ENCODE measurements around the gene KRT8.

The KRT8 gene

DNA sequence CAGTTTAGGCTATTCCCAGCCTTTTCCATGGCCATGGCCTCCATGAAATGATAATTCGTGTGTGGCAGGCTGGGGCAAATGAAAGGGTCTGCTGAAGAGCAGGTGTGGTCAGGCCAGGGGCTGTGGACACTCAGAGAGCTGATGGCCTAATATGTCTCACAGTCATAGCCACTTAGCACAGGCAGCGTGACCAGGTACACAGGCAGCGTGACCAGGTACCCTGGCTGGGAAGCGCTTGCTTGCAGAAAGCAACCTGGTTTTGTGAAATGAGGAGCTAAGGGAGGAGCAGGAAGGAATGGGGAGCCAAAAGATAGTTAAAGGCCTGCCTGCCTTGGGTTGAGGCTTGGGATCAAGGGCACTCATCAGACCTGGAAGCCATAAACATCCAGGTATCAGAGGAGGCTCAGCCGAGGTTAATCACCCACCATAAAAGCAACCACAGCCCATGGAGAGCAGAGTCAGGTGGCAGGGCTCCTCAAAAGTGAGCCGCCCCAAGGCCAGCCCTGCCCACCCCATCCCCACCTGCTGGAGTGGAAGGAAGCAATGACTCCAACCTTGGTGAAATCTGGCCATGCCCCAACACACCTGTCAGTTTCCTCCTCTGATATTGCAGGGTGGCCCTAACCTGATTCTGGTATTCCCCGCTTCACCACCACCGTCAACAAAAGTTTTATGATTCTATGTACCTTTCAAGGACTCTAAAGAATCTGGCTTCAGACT lies 8.0 kb upstream of the KRT8 start:
- no peaks in the 10 kb centered on the region for H3K9me3 ChIP-seq (ENCODE audit: insufficient read depth, low read depth, low read length)
- no peaks in the 10 kb centered on the region for H3K27me3 ChIP-seq (ENCODE audit: insufficient read depth, low read length)
- H3K9ac ChIP-seq (ENCODE audit: low read depth, low read length) = no peak overlapping the region
- 90% methylated on average over 8 of the region's 8 CpGs for WGBS
- peaks cover 24% of the 10 kb centered on the region for H3K4me1 ChIP-seq (ENCODE audit: insufficient read depth, low read length)
- H3K36me3 ChIP-seq (ENCODE audit: insufficient read depth, low read length) = no peaks in the 10 kb centered on the region
- no peak overlapping the region for H3K4me3 ChIP-seq (ENCODE audit: low read length)
- H3K27ac ChIP-seq (ENCODE audit: low read depth, low read length) = no peak overlapping the region

DNA sequence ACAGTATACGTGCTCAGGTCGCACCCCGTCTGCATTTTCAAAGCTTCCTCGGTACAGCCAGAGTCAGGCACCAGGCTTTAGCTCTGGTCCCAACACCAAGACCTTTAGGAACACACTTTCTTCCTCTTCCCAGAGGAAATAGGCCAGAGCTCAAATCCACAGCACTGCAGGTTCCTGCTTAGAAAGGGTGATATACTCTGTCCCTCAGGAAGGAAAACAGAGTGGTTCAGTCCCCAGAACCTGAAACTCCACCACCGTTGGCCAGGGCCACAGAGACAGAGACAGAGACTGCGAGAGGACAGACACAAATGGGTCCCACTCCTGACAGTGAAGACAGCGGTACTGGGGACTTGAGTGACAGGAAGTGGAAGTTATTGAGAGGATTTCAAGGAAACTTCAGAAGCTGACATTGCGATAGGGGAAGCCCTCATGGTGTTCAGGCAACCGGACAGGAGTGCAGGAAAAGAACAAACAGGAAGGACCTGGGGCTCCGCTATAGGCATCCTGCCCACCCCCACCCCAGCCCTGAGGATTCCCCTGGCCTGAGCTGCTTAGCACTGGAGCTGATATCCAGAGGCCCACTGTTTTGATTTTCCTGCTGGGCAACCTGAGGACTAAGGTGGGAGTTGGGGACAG lies 5.5 kb upstream of the KRT8 start:
- Histone ChIP-seq H3K4me1 (ENCODE audit: insufficient read depth, low read length) (peaks cover 43% of the 10 kb centered on the region), H3K9me3 (ENCODE audit: insufficient read depth, low read depth, low read length) (no peaks in the 10 kb centered on the region), H3K36me3 (ENCODE audit: insufficient read depth, low read length) (no peaks in the 10 kb centered on the region), H3K27me3 (ENCODE audit: insufficient read depth, low read length) (no peaks in the 10 kb centered on the region), H3K4me3 (ENCODE audit: low read length) (no peak overlapping the region), H3K27ac (ENCODE audit: low read depth, low read length) (no peak overlapping the region), H3K9ac (ENCODE audit: low read depth, low read length) (no peak overlapping the region)
- 91% methylated on average over 10 of the region's 10 CpGs for WGBS

DNA sequence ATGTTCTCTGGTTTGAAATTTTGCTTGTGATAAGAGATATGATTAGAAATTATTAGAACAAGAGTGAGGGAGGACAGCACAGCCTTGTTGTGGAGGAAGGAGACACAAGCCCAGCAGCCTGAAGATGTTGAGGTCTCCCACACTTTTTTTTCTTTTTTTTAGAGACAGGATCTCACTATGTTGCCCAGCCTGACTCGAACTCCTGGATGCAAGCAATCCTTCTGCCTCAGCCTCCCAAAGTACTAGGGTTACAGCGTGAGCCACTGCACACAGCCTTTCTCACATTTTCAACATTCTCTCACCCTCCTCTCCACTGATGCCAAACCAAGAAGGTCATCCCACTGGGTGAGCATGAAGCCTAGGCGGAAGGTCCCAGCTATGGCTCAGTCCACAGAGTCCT lies 4.9 kb upstream of the KRT8 start:
- Histone ChIP-seq H3K27me3 (ENCODE audit: insufficient read depth, low read length) (no peaks in the 10 kb centered on the region), H3K9me3 (ENCODE audit: insufficient read depth, low read depth, low read length) (no peaks in the 10 kb centered on the region), H3K4me1 (ENCODE audit: insufficient read depth, low read length) (peaks cover 46% of the 10 kb centered on the region), H3K4me3 (ENCODE audit: low read length) (no peak overlapping the region), H3K9ac (ENCODE audit: low read depth, low read length) (no peak overlapping the region), H3K36me3 (ENCODE audit: insufficient read depth, low read length) (no peaks in the 10 kb centered on the region), H3K27ac (ENCODE audit: low read depth, low read length) (no peak overlapping the region; the same call in 1 of the 2 replicates)
- 92% methylated on average over 3 of the region's 3 CpGs for WGBS

DNA sequence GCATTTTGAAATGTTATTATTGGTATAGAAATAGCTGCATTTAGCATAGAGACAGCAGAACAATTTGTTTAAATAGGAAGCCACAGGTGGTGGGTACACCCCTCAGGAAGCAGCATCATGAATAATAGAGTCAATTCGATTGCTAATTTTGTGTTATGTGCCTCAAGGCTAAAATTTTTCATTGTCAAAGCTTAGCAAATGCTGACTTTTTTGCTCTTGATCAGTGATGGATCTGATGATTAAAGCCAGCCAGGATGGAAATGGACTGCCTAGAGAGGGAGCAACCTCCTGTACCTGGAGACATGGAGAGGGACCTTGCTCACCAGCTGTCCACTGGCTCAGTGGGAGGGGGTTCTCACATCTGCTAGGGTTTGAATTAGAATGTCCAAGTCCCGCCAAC lies 4.5 kb upstream of the KRT8 start:
- Histone ChIP-seq H3K36me3 (ENCODE audit: insufficient read depth, low read length) (no peaks in the 10 kb centered on the region), H3K4me1 (ENCODE audit: insufficient read depth, low read length) (peaks cover 46% of the 10 kb centered on the region), H3K9ac (ENCODE audit: low read depth, low read length) (no peak overlapping the region), H3K27ac (ENCODE audit: low read depth, low read length) (no peak overlapping the region; the same call in 1 of the 2 replicates), H3K4me3 (ENCODE audit: low read length) (no peak overlapping the region), H3K9me3 (ENCODE audit: insufficient read depth, low read depth, low read length) (no peaks in the 10 kb centered on the region), H3K27me3 (ENCODE audit: insufficient read depth, low read length) (no peaks in the 10 kb centered on the region)
- 61% methylated on average over 1 of the region's 2 CpGs for WGBS

DNA sequence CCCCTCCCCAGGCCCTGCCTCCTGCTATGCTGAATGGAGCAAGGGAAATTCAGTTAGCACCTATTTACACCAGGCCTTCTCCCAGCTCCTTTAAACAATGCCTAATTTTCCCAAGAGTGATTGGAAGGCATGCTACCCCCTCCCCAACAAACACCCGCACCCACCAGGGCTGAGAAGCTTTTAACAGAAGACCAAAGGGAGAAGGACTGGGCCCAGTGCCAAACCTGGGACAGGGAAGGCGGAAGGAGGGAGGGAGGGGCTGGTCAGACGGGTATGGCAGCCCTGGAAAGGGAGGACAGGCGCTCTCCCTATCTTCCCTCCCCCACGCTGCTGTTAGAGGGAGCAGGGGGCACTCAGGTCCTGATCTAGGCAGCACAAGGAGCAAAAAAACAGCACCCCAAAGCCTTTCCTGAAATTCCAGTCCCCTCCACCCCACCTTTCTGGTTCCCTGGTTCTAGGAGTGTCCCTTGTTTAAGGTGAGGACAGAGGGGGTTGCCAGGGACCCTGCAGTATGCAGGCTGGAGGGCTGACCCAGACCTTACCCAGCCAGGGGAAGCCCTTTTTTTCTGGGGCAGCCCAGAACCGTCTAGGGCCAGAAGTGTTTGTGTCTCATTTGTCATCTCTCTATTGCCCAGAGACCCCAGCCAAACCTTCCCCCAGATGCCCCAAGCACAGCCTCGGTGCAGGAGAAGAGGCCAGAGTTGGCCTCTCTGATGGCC lies 2.4 kb upstream of the KRT8 start:
- Histone ChIP-seq H3K9ac (ENCODE audit: low read depth, low read length) (peak overlapping the region; percentile 8; the same call in 1 of the 2 replicates), H3K4me1 (ENCODE audit: insufficient read depth, low read length) (peaks cover 46% of the 10 kb centered on the region), H3K27me3 (ENCODE audit: insufficient read depth, low read length) (no peaks in the 10 kb centered on the region), H3K27ac (ENCODE audit: low read depth, low read length) (peak overlapping the region; percentile 46; the same call in 1 of the 2 replicates), H3K9me3 (ENCODE audit: insufficient read depth, low read depth, low read length) (no peaks in the 10 kb centered on the region), H3K36me3 (ENCODE audit: insufficient read depth, low read length) (no peaks in the 10 kb centered on the region), H3K4me3 (ENCODE audit: low read length) (no peak overlapping the region)
- WGBS = 30% methylated on average over 7 of the region's 7 CpGs

DNA sequence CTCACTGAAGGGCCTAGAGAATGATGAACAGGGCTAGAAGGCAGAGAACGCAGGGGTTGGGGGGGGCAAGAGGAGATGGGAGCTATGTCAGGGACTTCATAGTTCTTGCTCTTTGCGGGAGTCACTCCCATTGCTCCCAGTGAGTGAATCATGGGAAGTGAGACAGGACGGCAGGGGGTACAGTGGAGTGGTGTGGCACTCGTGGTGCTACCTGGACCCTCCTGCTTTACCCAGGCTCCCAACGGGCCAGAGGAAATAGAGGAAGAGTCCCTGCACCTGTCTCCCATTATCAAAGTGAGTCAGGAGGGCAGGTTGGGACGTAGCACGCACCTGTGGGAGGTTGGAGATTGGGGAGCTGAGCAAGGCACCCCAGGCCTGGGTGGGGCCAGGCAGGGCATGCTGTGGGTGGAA lies 1.3 kb upstream of the KRT8 start:
- no peaks in the 10 kb centered on the region for H3K9me3 ChIP-seq (ENCODE audit: insufficient read depth, low read depth, low read length)
- WGBS = 83% methylated on average over 7 of the region's 7 CpGs
- no peaks in the 10 kb centered on the region for H3K27me3 ChIP-seq (ENCODE audit: insufficient read depth, low read length)
- peaks cover 46% of the 10 kb centered on the region for H3K4me1 ChIP-seq (ENCODE audit: insufficient read depth, low read length)
- no peak overlapping the region for H3K9ac ChIP-seq (ENCODE audit: low read depth, low read length)
- H3K4me3 ChIP-seq (ENCODE audit: low read length) = no peak overlapping the region
- no peak overlapping the region for H3K27ac ChIP-seq (ENCODE audit: low read depth, low read length)
- peaks cover 10% of the 10 kb centered on the region for H3K36me3 ChIP-seq (ENCODE audit: insufficient read depth, low read length)

DNA sequence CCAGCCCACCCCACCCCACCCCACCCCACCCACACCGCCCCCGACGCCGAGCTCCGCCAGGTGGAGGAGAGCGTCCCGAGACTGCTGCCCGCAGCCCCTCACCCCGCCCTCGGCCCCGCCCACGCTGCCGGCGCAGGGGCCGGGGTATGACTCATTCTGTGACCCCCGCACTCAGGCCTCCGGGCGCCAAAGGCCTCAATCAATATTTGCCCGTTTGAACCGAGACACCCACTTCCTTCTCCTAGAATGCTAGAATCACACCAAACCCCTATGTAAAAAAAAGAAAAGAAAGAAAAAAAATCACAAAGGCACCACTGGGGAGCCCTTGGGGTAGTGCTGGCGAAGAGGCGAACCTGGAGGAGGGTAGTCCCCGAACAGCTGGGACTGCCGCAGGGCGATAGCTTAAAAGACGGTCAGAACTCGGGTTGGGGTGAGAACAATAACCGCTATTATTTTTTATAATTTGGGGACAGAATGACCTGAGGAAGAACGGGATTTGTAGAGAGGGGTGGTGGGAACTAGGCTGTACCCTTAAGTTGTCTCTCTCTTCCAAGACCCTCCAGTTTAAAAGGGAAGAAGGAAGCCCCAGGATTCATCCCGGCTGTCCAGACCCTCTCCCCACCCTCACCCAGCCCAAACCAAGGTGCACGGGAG lies 894 bp downstream of the KRT8 start:
- H3K4me3 ChIP-seq (ENCODE audit: low read length) = peak overlapping the region; percentile 77
- peaks cover 32% of the 10 kb centered on the region for H3K4me1 ChIP-seq (ENCODE audit: insufficient read depth, low read length)
- WGBS = under 1% methylated on average over 30 of the region's 31 CpGs
- peak overlapping the region; percentile 83 for H3K9ac ChIP-seq (ENCODE audit: low read depth, low read length)
- H3K9me3 ChIP-seq (ENCODE audit: insufficient read depth, low read depth, low read length) = no peaks in the 10 kb centered on the region
- H3K36me3 ChIP-seq (ENCODE audit: insufficient read depth, low read length) = peaks cover 32% of the 10 kb centered on the region
- H3K27ac ChIP-seq (ENCODE audit: low read depth, low read length) = peak overlapping the region; percentile 29
- no peaks in the 10 kb centered on the region for H3K27me3 ChIP-seq (ENCODE audit: insufficient read depth, low read length)

DNA sequence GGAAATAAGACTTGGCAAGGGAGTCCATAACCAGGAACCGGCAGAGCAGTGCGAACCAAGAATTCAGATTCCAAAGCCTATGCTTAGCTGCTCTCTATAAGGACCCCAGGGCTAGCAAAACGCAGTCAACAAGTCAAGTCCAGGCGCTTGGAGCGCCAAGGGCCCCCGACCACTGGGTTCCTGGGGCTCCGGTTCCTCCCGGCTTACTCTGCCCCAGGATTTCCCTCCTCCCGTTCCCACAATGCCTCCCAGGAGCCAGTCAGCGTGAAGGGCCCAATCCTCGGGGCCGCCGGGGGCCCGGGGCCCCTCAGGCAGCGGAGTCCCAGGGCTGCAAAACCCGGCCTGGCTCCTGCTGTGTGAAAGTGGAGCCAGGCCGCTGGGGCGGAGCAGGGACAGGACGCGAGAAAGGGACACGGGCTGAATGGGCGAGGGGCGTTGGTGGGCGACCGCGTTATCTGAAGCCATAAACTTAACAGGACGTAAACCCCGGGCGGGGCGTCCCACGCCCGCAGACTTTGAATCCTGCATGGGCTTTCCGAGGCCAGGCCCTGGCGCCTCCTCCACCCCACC lies 1.5 kb downstream of the KRT8 start:
- peak overlapping the region; percentile 50; the same call in 1 of the 2 replicates for H3K27ac ChIP-seq (ENCODE audit: low read depth, low read length)
- no peaks in the 10 kb centered on the region for H3K9me3 ChIP-seq (ENCODE audit: insufficient read depth, low read depth, low read length)
- no peaks in the 10 kb centered on the region for H3K27me3 ChIP-seq (ENCODE audit: insufficient read depth, low read length)
- peaks cover 37% of the 10 kb centered on the region for H3K36me3 ChIP-seq (ENCODE audit: insufficient read depth, low read length)
- H3K4me3 ChIP-seq (ENCODE audit: low read length) = peak overlapping the region; percentile 77
- peak overlapping the region; percentile 68 for H3K9ac ChIP-seq (ENCODE audit: low read depth, low read length)
- H3K4me1 ChIP-seq (ENCODE audit: insufficient read depth, low read length) = peaks cover 27% of the 10 kb centered on the region
- WGBS = under 1% methylated on average over 32 of the region's 34 CpGs

DNA sequence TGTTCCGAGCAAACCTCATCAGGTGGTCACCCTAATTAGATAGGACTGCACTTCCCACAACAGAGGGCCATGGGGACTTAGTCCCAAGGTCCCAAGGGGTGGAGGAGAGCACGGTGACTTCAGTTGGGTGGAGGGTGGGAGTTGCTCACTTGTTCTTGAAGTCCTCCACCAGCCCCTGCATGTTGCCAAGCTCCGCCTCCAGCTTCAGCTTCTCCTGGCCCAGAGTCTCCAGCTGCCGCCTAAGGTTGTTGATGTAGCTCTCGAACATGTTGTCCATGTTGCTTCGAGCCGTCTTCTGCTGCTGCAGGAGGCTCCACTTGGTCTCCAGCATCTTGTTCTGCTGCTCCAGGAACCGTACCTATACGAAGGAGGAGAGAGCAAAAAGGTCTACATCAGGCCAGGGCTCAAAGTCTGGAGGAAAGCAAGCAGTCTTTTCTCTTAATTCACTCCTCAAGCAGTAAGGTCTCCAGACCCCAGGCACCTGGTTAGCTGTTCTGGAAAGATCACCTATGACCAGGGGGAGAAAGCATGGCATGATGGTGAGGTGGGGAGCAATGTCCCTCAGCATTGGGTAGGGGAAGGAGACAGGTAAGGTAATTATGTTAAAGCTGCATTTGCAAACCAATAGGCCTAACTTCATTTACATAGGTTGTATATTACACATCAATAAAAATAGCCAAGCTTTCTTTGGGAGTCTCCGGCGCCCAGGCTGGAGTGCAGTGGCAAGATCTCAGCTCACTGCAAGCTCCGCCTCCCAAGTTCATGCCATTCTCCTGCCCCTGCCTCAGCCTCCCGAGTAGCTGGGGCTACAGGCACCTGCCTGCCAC lies 2.9 kb downstream of the KRT8 start:
- Histone ChIP-seq H3K4me3 (ENCODE audit: low read length) (no peak overlapping the region; the same call in 1 of the 2 replicates), H3K9me3 (ENCODE audit: insufficient read depth, low read depth, low read length) (no peaks in the 10 kb centered on the region), H3K4me1 (ENCODE audit: insufficient read depth, low read length) (peaks cover 12% of the 10 kb centered on the region), H3K27me3 (ENCODE audit: insufficient read depth, low read length) (no peaks in the 10 kb centered on the region), H3K27ac (ENCODE audit: low read depth, low read length) (no peak overlapping the region), H3K36me3 (ENCODE audit: insufficient read depth, low read length) (peaks cover 48% of the 10 kb centered on the region), H3K9ac (ENCODE audit: low read depth, low read length) (no peak overlapping the region)
- 83% methylated on average over 13 of the region's 13 CpGs for WGBS

Data from HUES64 (cell line).